GM12892 (cell line): ENCODE results near the gene RNF113A.
"Not testable (repeated sequence)": the region's sequence is repeated elsewhere in the genome, so short reads cannot be mapped to it uniquely, and the experiment has no call there.

Experiments used
- DNase-seq: peaks from one replicate; pipeline ENCODE4 v3.0.0; 2011; ENCODE audit not compliant: insufficient read length
- FAIRE-seq: peaks from 2 replicates; lab custom pipeline; 2011; peaks lifted over from hg19 to GRCh38; lab: Jason Lieb, UNC
- POLR2A ChIP-seq: IDR thresholded peaks from 2 replicates; pipeline ENCODE4 v1.6.1; 2011; ENCODE audit warnings: low read depth, low read length, control low read depth
- POLR2AphosphoS5 ChIP-seq: IDR thresholded peaks from 2 replicates; pipeline ENCODE4 v1.6.1; 2011; ENCODE audit warnings: low read depth, low read length, control low read depth
- TAF1 ChIP-seq: IDR thresholded peaks from 2 replicates; pipeline ENCODE4 v1.6.1; 2011; ENCODE audit warnings: low read depth, mild to moderate bottlenecking, control low read depth, low read length, borderline replicate concordance

Gene RNF113A

DNA sequence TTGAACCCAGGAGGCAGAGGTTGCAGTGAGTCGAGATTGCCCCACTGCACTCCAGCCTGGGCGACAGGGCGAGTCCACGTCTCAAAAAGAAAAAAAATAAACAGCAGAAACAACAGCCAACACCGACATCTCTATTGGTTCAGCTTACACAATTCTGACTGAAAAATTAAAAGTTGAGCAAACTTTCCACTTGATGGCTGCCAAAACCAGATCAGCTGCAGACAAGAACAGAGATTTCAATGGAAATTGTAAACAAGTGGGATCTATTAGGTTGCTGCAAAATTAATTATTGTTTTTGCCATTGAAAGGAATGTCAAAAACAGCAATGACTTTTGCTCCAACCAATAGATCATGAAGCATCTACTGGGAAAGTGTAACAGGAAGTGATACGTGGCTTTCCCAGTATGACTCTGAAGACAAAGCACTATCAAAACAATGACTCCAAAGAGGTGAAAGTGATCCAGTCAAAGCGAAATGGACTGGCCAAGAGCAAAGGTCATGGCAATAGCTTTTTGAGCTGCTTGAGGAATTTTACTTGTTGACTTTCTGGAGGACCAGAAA, 45.1 kb downstream of the RNF113A start:
- FAIRE-seq (peak; percentile 76), DNase-seq (no peak)
- TF ChIP-seq POLR2A (no peak), POLR2AphosphoS5 (no peak), TAF1 (no peak)

DNA sequence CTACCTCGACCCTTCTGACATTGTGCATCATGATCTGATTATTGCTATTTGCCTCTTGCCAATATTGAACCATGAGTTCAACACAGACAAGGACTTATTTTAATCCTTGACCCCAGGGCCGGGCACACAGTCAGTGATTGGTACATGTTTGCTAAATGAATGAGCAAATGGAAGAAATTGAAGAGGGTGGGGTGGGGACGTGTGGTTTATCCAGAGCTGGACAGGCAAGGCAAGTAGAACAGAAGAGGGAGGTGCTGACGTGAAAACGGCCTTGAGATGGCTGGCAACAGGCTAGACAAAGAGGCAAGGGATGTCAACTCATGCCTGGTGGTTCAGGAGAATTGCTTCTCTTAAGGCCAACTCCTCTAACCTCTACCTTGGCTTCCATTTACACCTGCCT, 47.3 kb downstream of the RNF113A start:
- peak; percentile 77 for FAIRE-seq

DNA sequence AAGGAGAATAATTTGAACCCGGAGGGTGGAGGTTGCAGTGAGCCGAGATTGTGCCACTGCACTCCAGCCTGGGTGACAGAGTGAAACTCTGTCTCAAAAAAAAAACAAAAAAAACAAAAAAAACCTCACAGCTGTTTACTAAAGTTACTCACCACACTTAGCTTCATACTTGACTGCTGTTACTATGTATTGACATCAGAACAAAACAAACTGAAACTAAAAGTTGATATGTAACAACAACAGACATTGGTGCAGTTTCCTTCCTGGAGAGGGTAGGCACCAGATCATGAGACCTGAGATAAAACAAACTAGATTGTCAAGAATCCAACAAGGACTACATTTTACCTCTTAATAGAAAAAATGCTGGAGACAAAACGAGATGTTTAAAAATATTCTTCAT, 49.8 kb downstream of the RNF113A start:
- not testable (repeated sequence) for DNase-seq
- peak; percentile 24 for FAIRE-seq

More for the DNA sequence above, 47.3 kb downstream of the RNF113A start:
- not testable (repeated sequence) for DNase-seq
